ENCODE measurements around the gene LSM12.
"Not testable (repeated sequence)": the region's sequence is repeated elsewhere in the genome, so short reads cannot be mapped to it uniquely, and the experiment has no call there.

The LSM12 gene

DNA sequence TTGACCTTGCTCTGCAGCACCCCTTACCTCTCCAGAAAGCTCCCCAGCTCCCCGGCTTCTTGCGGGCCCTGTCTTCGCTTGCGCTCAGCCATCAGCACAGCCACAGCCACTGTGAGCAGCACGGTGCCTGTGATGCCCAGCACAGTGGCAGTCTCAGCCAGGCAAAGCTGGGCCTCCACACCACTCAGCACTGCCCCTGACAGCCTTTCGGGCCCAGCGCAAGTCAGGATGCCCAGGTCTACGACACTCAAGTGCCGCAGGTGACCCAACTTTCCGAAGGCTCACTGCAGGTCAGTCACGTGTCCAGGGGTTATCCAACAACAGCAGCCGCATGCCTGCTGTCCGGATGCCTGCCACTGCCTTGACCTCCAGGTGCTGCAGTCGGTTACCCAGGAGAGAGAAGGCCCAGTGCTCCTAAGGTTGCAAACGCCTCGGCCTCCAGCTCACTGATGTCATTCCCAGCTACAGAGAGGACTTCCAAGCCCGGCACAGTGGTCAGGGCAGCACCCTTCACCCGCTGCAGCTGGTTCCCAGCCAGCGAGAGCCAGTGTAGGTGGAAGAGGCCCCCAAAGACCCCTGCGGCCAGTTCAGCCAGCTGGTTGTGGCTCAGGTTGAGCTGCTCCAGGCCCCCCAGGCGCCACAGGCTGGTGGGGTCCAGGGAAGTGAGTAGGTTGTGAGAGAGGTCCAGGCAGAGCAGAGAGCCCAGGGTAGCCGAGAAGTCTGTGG is 42.8 kb downstream of the LSM12 start:
- TF ChIP-seq, protein P1, sequence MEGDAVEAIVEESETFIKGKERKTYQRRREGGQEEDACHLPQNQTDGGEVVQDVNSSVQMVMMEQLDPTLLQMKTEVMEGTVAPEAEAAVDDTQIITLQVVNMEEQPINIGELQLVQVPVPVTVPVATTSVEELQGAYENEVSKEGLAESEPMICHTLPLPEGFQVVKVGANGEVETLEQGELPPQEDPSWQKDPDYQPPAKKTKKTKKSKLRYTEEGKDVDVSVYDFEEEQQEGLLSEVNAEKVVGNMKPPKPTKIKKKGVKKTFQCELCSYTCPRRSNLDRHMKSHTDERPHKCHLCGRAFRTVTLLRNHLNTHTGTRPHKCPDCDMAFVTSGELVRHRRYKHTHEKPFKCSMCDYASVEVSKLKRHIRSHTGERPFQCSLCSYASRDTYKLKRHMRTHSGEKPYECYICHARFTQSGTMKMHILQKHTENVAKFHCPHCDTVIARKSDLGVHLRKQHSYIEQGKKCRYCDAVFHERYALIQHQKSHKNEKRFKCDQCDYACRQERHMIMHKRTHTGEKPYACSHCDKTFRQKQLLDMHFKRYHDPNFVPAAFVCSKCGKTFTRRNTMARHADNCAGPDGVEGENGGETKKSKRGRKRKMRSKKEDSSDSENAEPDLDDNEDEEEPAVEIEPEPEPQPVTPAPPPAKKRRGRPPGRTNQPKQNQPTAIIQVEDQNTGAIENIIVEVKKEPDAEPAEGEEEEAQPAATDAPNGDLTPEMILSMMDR (IDR thresholded peaks at IDR 0.05; ENCODE audit: borderline replicate concordance, insufficient read depth, low read depth, low read length) = no peak

GRCh38 chr17:44022246-44022645 is 44.2 kb downstream of the LSM12 start:
- TF ChIP-seq, protein P1 (IDR thresholded peaks at IDR 0.05; ENCODE audit: borderline replicate concordance, insufficient read depth, low read depth, low read length) = no peak
- no peak overlapping the region for H3K4me3 ChIP-seq (ENCODE audit: low read depth, low read length)

More for the DNA sequence above, 42.8 kb downstream of the LSM12 start:
- H3K4me3 ChIP-seq (ENCODE audit: low read depth, low read length) = no peak overlapping the region

GRCh38 chr17:44021227-44021626 is 45.2 kb downstream of the LSM12 start:
- H3K4me3 ChIP-seq (ENCODE audit: low read depth, low read length) = not testable (repeated sequence)

DNA sequence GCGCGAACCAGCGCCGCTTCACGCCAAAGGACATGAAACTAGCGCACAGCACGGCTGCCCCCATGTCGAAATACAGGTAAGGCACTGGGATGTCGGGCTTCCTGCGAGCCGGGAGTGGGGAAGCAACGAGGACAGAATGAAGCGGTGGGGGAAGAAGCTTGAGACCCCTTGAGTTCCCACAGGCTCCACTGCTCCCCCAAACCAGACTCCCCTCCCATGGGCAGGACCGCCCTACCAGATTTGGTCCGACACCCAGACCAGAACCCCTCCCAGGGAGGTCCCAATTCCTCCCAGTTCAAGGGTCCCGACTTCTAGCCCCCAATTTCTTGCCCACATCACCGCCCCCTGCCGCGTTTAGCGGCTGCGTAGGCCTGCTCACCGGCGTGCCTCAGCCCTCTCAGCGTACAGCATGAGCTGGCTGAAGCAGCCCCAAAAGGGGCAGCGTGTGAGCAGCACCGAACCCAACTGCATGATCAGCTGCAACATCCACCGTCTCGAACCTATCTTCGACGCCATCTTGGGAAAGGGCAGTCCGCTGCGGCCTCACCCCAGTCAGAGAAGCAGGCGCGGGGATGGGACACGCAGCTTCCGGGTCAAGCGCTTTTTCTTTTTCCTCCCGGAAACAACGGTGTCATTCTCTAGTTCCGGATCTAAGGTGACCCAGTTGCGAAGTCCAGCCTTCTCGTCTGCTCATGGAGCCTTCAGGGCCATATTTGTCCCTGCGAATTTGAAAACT is 51.9 kb downstream of the LSM12 start, which contains the start of gene TMEM101:
Gene TMEM101, minus strand, starts transcription at position 527 of the 736 bp plus-strand sequence. Its CDS starts 11 bp downstream, at position 516.
- TF ChIP-seq, protein P1 (IDR thresholded peaks at IDR 0.05; ENCODE audit: borderline replicate concordance, insufficient read depth, low read depth, low read length) = no peak
- peak within 1 kb of the TSS; percentile 65 for H3K4me3 ChIP-seq (ENCODE audit: low read depth, low read length)

DNA sequence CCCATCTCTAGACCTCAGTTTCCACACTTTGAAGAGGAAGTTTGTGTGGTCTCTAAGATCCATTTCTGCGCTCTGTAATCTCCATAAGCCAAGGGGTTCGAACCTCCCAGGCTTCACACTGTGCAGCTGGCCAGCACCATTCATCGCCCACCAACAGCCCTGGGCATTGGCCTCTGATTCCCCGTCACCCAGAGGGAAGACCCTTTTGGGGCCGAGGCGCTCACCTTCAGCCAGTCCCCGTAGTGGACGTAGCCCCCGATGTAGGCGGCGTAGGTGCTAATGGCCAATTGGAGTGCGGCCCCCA is 52.4 kb downstream of the LSM12 start:
- TF ChIP-seq, protein P1 (IDR thresholded peaks at IDR 0.05; ENCODE audit: borderline replicate concordance, insufficient read depth, low read depth, low read length) = no peak

DNA sequence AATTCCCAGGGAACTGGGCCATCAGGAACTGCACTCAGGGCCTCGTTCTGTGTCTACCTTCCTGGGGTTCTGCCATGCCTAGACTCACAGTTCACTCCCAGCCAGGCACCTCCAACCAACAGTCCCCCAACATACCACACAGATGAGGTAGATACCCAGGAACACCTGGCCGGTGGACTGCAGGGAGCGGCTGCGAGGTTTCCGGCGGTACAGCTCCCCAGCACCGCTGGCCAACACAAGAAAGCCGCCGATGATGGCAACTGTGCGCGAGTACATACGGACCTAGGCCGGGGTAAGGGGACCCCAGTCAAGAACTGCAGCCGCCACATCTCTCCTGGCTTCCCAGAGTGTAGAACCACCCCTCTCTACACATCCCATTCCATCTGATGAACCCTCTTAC is 53.6 kb downstream of the LSM12 start:
- TF ChIP-seq, protein P1 (IDR thresholded peaks at IDR 0.05; ENCODE audit: borderline replicate concordance, insufficient read depth, low read depth, low read length) = no peak
- H3K4me3 ChIP-seq (ENCODE audit: low read depth, low read length) = no peak overlapping the region

More for the DNA sequence above, 52.4 kb downstream of the LSM12 start:
- H3K4me3 ChIP-seq (ENCODE audit: low read depth, low read length) = peak overlapping the region; percentile 65

DNA sequence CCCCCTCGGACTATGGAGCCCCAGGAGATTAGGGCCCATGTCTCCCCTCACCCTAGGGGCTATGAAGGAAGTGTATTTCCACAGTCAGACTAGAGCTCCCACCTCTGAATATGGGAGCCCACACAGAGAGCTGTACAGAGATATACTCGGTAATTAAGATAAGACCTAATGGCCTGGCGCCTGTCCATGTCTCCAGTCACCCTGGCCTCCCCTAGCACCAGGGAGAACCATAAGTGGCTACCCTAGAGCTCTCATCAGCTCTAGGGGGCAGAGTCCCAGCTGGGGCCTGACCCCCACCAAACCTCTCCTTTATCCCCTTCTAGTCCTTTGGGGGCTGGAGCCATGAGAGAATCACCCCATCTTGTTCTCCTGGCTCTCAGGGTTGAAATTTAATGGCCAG is 54.1 kb downstream of the LSM12 start:
- TF ChIP-seq, protein P1 (IDR thresholded peaks at IDR 0.05; ENCODE audit: borderline replicate concordance, insufficient read depth, low read depth, low read length) = no peak
- H3K4me3 ChIP-seq (ENCODE audit: low read depth, low read length) = no peak overlapping the region
